DMS53 treated with DMSO at 0.1 percent for 48 hours (cell line): ENCODE results near the gene MED17.

Experiments
- DNase-seq: peaks from one replicate; lab custom pipeline; 2025; ENCODE audit not compliant: unreplicated experiment; lab: John Stamatoyannopoulos, UW

Gene MED17

GRCh38 chr11:93846411-93846810, 62.3 kb downstream of the MED17 start:
- DNase-seq, result no peak

DNA sequence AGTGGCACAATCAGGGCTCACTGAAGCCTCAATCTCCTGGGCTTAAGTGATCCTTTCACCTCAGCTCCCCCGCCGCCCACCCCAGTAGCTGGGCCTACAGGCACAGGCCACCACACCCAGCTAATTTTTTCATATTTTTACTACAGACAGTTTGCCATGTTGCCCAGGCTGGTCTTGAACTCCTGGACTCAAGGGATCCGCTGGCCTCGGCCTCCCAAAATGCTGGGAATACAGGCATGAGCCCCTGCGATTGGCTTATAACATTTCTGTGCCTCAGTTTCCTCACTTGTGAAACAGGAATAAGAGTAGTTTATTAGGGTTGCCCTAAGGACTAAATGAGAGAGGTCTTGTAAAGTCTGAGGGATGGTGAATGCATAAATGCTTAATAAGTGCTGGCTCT, 65.1 kb downstream of the MED17 start:
- DNase-seq, result no peak

GRCh38 chr11:93849751-93850593, 65.9 kb downstream of the MED17 start:
- no peak for DNase-seq

DNA sequence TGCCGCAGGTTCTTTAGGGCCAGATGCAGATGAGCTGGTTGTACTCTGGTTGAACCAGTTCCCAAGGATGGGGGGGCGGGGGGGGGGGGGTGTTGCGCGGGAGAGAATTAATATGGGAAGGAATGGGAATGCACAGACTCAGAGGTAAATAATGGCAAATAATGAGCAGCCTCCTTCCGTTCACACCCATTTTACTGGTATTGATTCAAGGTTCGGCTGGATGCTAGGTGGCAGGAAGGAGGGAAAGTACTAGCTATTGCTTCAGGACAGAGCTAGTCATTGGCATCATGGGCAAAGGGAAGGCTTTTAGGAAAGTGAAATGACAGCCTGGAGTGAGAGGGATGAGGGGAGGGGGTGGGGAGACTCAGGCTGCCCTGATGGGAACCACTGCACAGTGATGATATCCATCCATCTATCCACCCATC, 66.5 kb downstream of the MED17 start, which contains the start of gene VSTM5:
TSS of gene VSTM5 (minus strand) at position 25 of the 425 bp plus-strand sequence. CDS start 116 bp downstream, outside the sequence.
- peak; percentile 52 for DNase-seq

DNA sequence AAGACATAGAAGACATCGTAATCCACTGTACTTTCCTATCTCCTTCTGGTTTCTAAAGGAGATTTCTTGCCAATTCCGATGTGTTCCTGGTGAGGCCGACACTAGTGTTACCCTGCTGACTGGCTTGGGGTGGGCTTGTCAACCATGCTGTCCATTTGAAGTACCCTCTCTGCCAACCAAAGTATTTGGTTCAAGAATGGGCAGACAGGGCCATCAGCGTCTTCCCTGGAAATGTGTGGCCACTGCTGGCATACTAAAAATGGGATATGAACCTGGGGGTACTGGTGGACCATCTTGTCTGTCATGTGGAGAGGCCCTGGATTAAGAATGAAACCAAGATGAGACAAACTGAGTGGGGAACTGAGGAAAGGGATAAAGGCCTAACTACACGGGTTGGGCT, 68.2 kb downstream of the MED17 start:
- DNase-seq, result no peak

DNA sequence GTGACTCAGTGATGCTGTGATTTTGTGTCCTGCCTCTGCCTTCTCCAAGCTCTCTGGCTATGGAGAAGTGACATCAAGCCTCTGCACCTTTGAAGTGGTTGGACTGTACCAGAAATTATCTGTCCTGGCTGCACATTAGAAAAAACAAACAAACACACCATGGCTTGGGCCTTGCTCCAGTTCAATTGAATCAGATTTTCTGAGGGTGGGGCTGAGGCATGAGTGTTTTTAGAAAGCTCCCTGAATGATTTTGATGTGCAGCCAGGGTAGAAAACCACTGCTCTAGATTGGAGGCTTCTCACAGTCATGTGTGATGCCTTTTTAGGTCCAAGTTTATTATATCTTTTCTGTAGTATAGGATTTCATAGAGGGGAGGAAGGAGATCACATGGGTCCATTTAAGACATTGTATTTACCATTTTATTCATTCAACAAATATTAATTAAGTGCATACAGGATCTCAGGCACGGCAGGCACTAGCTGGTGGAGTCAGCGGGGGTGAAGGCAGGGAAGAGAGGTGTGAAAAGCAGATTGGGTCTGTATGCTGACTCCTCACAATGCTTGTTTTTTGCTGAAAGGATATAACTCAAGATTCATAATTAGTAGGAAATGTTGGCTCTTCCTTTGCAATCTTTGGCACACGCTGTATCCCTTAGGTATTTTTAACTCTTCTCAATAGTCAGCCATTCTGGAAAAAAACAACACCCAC, 73.5 kb downstream of the MED17 start:
- no peak for DNase-seq

DNA sequence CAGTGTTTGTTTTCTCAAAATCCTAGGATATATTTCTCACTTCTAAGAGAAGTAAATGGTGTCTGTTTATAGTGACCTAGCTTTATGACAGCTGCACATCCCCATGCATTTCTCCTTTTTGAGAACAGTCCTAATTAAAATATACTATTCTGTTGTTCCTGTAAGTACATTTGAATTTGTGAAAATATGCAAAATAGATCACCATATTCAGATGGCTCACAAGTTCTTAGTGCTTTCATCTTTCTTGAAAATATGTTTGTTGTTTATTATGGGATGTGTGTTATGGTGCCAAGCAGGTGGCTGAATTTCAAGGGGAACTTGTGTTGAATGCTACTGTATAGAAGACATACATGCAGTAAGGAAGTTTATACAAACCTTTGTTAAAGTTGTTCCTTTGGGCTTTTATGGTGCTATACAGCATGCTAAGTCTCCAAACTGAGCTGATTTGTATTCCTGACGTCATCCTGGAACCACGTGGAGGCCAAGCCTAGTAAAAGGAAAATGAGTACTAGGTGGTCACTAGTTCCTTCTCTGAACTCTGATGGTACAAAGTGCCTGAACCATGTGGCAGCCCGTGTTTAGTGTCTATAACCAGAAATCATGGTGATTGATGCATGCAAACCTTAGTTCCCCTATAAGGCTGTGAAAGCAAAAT, 74.2 kb downstream of the MED17 start:
- DNase-seq, result no peak

GRCh38 chr11:93861808-93862207, 77.7 kb downstream of the MED17 start:
- DNase-seq, result no peak
